ENCODE data around the gene CNIH1. TPM values are rescaled to one million over a fixed set of nuclear protein-coding genes. Genes with fewer than 3 reads are reported as not detected.
"Not testable (repeated sequence)": the region's sequence is repeated elsewhere in the genome, so short reads cannot be mapped to it uniquely, and the experiment has no call there.

CNIH1 gene
- total RNA-seq, 3 donors from 2014 or later: 99.9 to 115 (median 101) TPM

- Histone ChIP-seq H3K9me3 (peaks cover 7% of the 10 kb centered on the region), H3K36me3 (ENCODE audit: low read depth) (no peaks in the 10 kb centered on the region), H3K4me3 (no peak overlapping the region), H3K4me1 (ENCODE audit: low read depth) (no peaks in the 10 kb centered on the region)
- intact Hi-C loops (cut with DNase I, micrococcal nuclease): no loop called here
- no peak for ATAC-seq
- TF ChIP-seq, protein P1, sequence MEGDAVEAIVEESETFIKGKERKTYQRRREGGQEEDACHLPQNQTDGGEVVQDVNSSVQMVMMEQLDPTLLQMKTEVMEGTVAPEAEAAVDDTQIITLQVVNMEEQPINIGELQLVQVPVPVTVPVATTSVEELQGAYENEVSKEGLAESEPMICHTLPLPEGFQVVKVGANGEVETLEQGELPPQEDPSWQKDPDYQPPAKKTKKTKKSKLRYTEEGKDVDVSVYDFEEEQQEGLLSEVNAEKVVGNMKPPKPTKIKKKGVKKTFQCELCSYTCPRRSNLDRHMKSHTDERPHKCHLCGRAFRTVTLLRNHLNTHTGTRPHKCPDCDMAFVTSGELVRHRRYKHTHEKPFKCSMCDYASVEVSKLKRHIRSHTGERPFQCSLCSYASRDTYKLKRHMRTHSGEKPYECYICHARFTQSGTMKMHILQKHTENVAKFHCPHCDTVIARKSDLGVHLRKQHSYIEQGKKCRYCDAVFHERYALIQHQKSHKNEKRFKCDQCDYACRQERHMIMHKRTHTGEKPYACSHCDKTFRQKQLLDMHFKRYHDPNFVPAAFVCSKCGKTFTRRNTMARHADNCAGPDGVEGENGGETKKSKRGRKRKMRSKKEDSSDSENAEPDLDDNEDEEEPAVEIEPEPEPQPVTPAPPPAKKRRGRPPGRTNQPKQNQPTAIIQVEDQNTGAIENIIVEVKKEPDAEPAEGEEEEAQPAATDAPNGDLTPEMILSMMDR (IDR thresholded peaks at IDR 0.05): no peak
- DNase-seq: no peak
Measured at GRCh38 chr14:54467280-54467679, 26.1 kb upstream of the CNIH1 start.

DNA sequence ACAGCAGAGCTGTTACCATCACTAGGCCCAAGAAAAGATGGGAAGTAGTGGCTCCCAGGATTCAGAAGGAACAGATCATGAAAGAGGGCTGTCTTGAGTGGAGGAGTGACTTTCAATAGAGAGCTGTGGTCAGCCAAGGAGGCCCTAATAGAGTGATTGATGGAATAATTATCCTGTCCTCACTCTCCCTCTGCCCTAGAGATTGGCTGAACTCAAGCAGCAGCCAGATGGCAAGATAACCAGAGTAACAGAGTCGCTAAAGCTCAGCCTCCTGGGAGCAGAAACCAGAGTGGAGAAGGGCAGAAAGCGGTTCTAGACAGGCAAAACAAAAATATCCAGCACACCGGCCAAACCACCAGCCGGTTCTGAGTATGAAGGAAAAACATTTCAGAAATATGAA is 24.5 kb upstream of the CNIH1 start:
- H3K4me3 ChIP-seq: no peak overlapping the region
- TF ChIP-seq, protein P1 (IDR thresholded peaks at IDR 0.05): no peak
- no peak for ATAC-seq
- no peaks in the 10 kb centered on the region for H3K36me3 ChIP-seq (ENCODE audit: low read depth)
- no peak for DNase-seq
- H3K4me1 ChIP-seq (ENCODE audit: low read depth): no peaks in the 10 kb centered on the region
- intact Hi-C loops (cut with DNase I, micrococcal nuclease): no loop called here
- H3K9me3 ChIP-seq: peaks cover 7% of the 10 kb centered on the region

DNA sequence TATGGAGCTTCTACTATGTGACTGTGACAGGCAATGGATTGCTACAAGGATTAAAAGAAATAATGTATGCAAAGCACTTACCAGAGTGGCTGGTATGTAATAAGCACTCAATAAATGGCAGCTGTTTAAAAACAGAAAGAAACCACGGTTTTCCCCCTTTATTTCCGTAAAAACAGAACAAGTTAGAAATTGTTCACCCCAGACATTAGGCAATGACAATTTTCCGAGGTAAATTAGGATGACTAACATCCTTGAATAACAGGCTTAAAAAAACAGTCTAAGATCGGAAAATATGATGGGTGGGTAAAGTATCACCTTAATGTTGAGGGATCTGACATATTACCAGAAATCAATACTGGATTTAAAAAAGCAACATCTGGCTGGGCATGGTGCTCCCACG is 20.9 kb upstream of the CNIH1 start:
- intact Hi-C loops (cut with DNase I, micrococcal nuclease): no loop called here
- ATAC-seq (no peak), DNase-seq (no peak)
- H3K4me3 ChIP-seq: no peak overlapping the region
- H3K4me1 ChIP-seq (ENCODE audit: low read depth): no peaks in the 10 kb centered on the region
- TF ChIP-seq, protein P1 (IDR thresholded peaks at IDR 0.05): no peak
- H3K36me3 ChIP-seq (ENCODE audit: low read depth): no peaks in the 10 kb centered on the region
- no peaks in the 10 kb centered on the region for H3K9me3 ChIP-seq

- DNase-seq (no peak), ATAC-seq (no peak)
- Histone ChIP-seq H3K9me3 (no peaks in the 10 kb centered on the region), H3K4me1 (ENCODE audit: low read depth) (no peaks in the 10 kb centered on the region), H3K36me3 (ENCODE audit: low read depth) (no peaks in the 10 kb centered on the region), H3K4me3 (no peak overlapping the region)
- intact Hi-C loops (cut with DNase I, micrococcal nuclease): no loop called here
- TF ChIP-seq, protein P1 (IDR thresholded peaks at IDR 0.05): no peak
Measured at GRCh38 chr14:54459106-54459505, 17.9 kb upstream of the CNIH1 start.

DNA sequence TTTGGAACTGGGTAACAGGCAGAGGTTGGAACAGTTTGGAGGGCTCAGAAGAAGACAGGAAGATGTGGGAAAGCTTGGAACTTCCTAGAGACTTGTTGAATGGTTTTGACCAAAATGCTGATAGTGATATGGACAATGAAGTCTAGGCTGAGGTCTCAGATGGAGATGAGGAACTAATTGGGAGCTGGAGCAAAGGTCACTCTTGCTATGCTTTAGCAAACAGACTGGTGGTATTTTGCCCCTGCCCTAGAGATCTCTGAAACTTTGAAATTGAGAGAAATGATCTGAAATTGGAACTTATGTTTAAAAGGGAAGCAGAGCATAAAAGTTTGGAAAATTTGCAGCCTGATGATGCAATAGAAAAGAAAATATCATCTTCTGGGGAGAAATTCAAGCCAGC is 17.4 kb upstream of the CNIH1 start:
- H3K4me1 ChIP-seq (ENCODE audit: low read depth); H3K9me3 ChIP-seq; intact Hi-C loops (cut with DNase I, micrococcal nuclease); H3K36me3 ChIP-seq (ENCODE audit: low read depth); ATAC-seq; H3K4me3 ChIP-seq; DNase-seq: not testable (repeated sequence)

- H3K9me3 ChIP-seq: no peaks in the 10 kb centered on the region
- TF ChIP-seq, protein P1 (IDR thresholded peaks at IDR 0.05): no peak
- no peaks in the 10 kb centered on the region for H3K36me3 ChIP-seq (ENCODE audit: low read depth)
- H3K4me1 ChIP-seq (ENCODE audit: low read depth): no peaks in the 10 kb centered on the region
- ATAC-seq (no peak), DNase-seq (no peak)
- intact Hi-C loops (cut with DNase I, micrococcal nuclease): no loop called here
- H3K4me3 ChIP-seq: no peak overlapping the region
Measured at GRCh38 chr14:54457609-54457996, 16.4 kb upstream of the CNIH1 start.

DNA sequence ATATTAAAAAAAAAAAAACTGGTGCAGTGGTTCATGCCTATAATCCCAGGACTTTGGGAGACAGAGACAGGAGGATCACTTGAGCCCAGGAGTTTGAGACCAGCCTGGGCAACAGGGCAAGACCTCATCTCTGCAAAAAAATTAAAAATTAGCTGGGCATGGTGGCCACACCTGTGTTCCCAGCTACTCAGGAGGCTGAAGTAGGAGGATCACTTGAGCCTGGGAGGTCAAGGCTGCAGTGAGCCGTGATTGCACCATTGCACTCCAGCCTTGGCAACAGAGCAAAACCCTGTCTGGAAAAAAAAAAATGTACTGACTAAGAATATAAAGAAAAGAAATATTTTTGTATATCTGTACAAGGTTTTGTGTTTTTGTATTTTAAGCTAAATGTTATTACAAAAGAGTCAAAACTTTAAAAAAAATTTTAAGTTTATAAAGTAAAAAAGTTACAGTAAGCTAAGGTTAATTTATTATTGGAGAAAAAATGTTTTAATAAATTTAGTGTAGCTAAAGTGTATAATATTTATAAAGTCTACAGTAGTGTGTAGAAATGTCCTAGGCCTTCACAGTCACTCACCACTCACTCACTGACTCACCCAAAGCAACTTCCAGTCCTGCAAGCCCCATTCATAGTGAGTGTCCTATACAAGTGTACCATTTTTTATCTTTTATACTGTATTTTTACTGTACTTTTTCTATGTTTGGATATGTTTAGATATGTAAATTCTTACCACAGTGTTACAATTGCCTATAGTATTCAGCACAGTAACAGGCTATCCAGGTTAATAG is 15.8 kb upstream of the CNIH1 start:
- H3K4me1 ChIP-seq (ENCODE audit: low read depth); intact Hi-C loops (cut with DNase I, micrococcal nuclease); ATAC-seq: not testable (repeated sequence)

More for the DNA sequence above, 15.8 kb upstream of the CNIH1 start:
- H3K9me3 ChIP-seq; DNase-seq; H3K4me3 ChIP-seq; H3K36me3 ChIP-seq (ENCODE audit: low read depth): not testable (repeated sequence)
